Stimulated activated CD4-positive, alpha-beta T cell treated with anti-CD3 and anti-CD28 coated beads, Interleukin-12 subunit alpha, Interleukin-12 subunit beta, amount 100 ng/mL, for 24 hours (primary cell): ENCODE data around the gene CAT.

Experiments used
- DNase-seq, 2 experiments: peaks; one replicate each; pipeline ENCODE4 v3.0.0-alpha.2; 2020; ENCODE audit warnings: low read depth in 2 of 2

Gene CAT

GRCh38 chr11:34459507-34460162 lies 20.9 kb downstream of the CAT start:
- no peak for DNase-seq

- no peak for DNase-seq
Observed at GRCh38 chr11:34460278-34460677, 21.5 kb downstream of the CAT start.

- no peak for DNase-seq
Observed at GRCh38 chr11:34461215-34461614, 22.5 kb downstream of the CAT start.

GRCh38 chr11:34464591-34465051 lies 25.9 kb downstream of the CAT start:
- no peak for DNase-seq

- DNase-seq = no peak
Observed at GRCh38 chr11:34466802-34467488, 28.2 kb downstream of the CAT start.

- peak in 1 of 2 experiments; percentile 41 for DNase-seq
Observed at GRCh38 chr11:34468209-34468841, 29.6 kb downstream of the CAT start.

GRCh38 chr11:34473603-34474169 lies 35.0 kb downstream of the CAT start:
- no peak for DNase-seq

GRCh38 chr11:34475656-34476055 lies 36.9 kb downstream of the CAT start:
- DNase-seq = no peak

- DNase-seq = no peak
Observed at GRCh38 chr11:34476849-34477248, 38.1 kb downstream of the CAT start.

GRCh38 chr11:34478845-34479663 lies 40.3 kb downstream of the CAT start:
- no peak for DNase-seq

GRCh38 chr11:34480314-34480713 lies 41.6 kb downstream of the CAT start:
- DNase-seq = no peak

GRCh38 chr11:34481307-34481706 lies 42.6 kb downstream of the CAT start:
- no peak for DNase-seq

- no peak for DNase-seq
Observed at GRCh38 chr11:34483106-34483874, 44.6 kb downstream of the CAT start.

GRCh38 chr11:34487430-34487829 lies 48.7 kb downstream of the CAT start:
- no peak for DNase-seq

- DNase-seq = no peak
Observed at GRCh38 chr11:34488855-34489557, 50.3 kb downstream of the CAT start.

- DNase-seq = no peak
Observed at GRCh38 chr11:34490304-34490703, 51.6 kb downstream of the CAT start.

- DNase-seq = peak in 1 of 2 experiments; percentile 51
Observed at GRCh38 chr11:34492806-34493414, 54.2 kb downstream of the CAT start.

GRCh38 chr11:34493468-34493867 lies 54.7 kb downstream of the CAT start:
- DNase-seq = no peak

- no peak for DNase-seq
Observed at GRCh38 chr11:34493926-34494595, 55.3 kb downstream of the CAT start.
